Neuronal stem cell (in vitro differentiated cells): ENCODE measurements around the gene SORCS3.

Source experiments
- DNase-seq: peaks from one replicate; pipeline ENCODE4 v3.0.0-alpha.2; 2013; ENCODE audit warnings: low spot score
- H2AFZ ChIP-seq: one replicate; pipeline ENCODE4 v1.6.1; 2013; ENCODE audit warnings: mild to moderate bottlenecking, low read length, inconsistent platforms
- H2AK5ac ChIP-seq: 2 replicates; pipeline ENCODE4 v1.6.1; 2013; ENCODE audit warnings: low read depth, mild to moderate bottlenecking, inconsistent platforms, low read length, moderate library complexity, mixed read lengths
- H2BK120ac ChIP-seq: 2 replicates; pipeline ENCODE4 v1.6.1; 2013; ENCODE audit warnings: low read depth, mild to moderate bottlenecking, inconsistent platforms, low read length, moderate library complexity, mixed read lengths
- H2BK12ac ChIP-seq: one replicate; pipeline ENCODE4 v1.6.1; 2013; ENCODE audit warnings: low read length, inconsistent platforms
- H2BK15ac ChIP-seq: 2 replicates; pipeline ENCODE4 v1.6.1; 2013; ENCODE audit warnings: mild to moderate bottlenecking, low read length, inconsistent platforms, mixed read lengths
- H2BK5ac ChIP-seq: one replicate; pipeline ENCODE4 v1.6.1; 2013; ENCODE audit warnings: inconsistent platforms, mild to moderate bottlenecking, low read length, moderate library complexity
- H3K14ac ChIP-seq: one replicate; pipeline ENCODE4 v1.6.1; 2013; ENCODE audit warnings: low read length, inconsistent platforms
- H3K18ac ChIP-seq: 2 replicates; pipeline ENCODE4 v1.6.1; 2013; ENCODE audit warnings: low read length, inconsistent platforms
- H3K23ac ChIP-seq: 2 replicates; pipeline ENCODE4 v1.6.1; 2013; ENCODE audit warnings: low read depth, mild to moderate bottlenecking, mixed read lengths, low read length, inconsistent platforms; ENCODE audit not compliant: poor library complexity
- H3K27ac ChIP-seq: replicated peaks from 3 replicates; pipeline ENCODE4 v1.5.1; 2013; ENCODE audit warnings: low read length, inconsistent platforms
- H3K27me3 ChIP-seq, 3 experiments: 2 replicates each; pipeline ENCODE4 v1.6.1; 2013; ENCODE audit warnings: low read length in 3 of 3, mild to moderate bottlenecking in 2 of 3, inconsistent platforms in 1 of 3, low read depth in 1 of 3, mixed read lengths in 1 of 3, moderate library complexity in 1 of 3; ENCODE audit not compliant: control insufficient read depth in 3 of 3, insufficient read depth in 3 of 3
- H3K36me3 ChIP-seq, 2 donors: replicated peaks in 1 of 2; 2 replicates each; pipeline ENCODE4 v1.6.1; 2013; ENCODE audit warnings: low read length in 2 of 2; ENCODE audit not compliant: control insufficient read depth in 2 of 2, insufficient read depth in 2 of 2
- H3K4ac ChIP-seq: 2 replicates; pipeline ENCODE4 v1.6.1; 2013; ENCODE audit warnings: inconsistent platforms, mild to moderate bottlenecking, low read length, moderate library complexity
- H3K4me1 ChIP-seq, 2 donors: 1 replicate in 1 of 2; 2 replicates in 1 of 2; pipeline ENCODE4 v1.6.1; 2013; ENCODE audit warnings: low read length in 2 of 2, low read depth in 1 of 2; ENCODE audit not compliant: control insufficient read depth in 2 of 2, insufficient read depth in 1 of 2
- H3K4me2 ChIP-seq: one replicate; pipeline ENCODE4 v1.6.1; 2013; ENCODE audit warnings: mild to moderate bottlenecking, low read length, inconsistent platforms; ENCODE audit not compliant: insufficient read depth, poor library complexity, severe bottlenecking
- H3K4me3 ChIP-seq, 2 donors: 2 replicates each; pipeline ENCODE4 v1.5.1; 2013; ENCODE audit warnings: low read length in 2 of 2, mild to moderate bottlenecking in 2 of 2, inconsistent platforms in 1 of 2, moderate library complexity in 1 of 2
- H3K79me1 ChIP-seq: one replicate; pipeline ENCODE4 v1.6.1; 2013; ENCODE audit warnings: low read depth, mild to moderate bottlenecking, inconsistent platforms, low read length, moderate library complexity
- H3K9ac ChIP-seq: one replicate; pipeline ENCODE4 v1.6.1; 2013; ENCODE audit warnings: mild to moderate bottlenecking, low read depth, low read length, inconsistent platforms; ENCODE audit not compliant: poor library complexity
- H3K9me3 ChIP-seq, 2 donors: replicated peaks in 1 of 2; 2 replicates each; pipeline versions ENCODE3 to v1.6.1; 2013; ENCODE audit warnings: low read length in 2 of 2, mild to moderate bottlenecking in 2 of 2, inconsistent platforms in 1 of 2, low read depth in 1 of 2, mixed read lengths in 1 of 2, moderate library complexity in 1 of 2; ENCODE audit not compliant: control insufficient read depth in 2 of 2, insufficient read depth in 1 of 2
- H4K8ac ChIP-seq: one replicate; pipeline ENCODE4 v1.6.1; 2013; ENCODE audit warnings: low read depth, mild to moderate bottlenecking, inconsistent platforms, low read length, moderate library complexity
- H4K91ac ChIP-seq: one replicate; pipeline ENCODE4 v1.6.1; 2013; ENCODE audit warnings: low read length, low read depth, mild to moderate bottlenecking, inconsistent platforms; ENCODE audit not compliant: poor library complexity
- WGBS, 2 donors: extraction: QIAGEN DNeasy Blood & Tissue Kit; methylation state at CpG; one replicate each; pipeline ENCODE4 v1.1.7; 2013; ENCODE audit warnings: missing lambda C conversion rate in 2 of 2, mixed read lengths in 1 of 2; ENCODE audit not compliant: insufficient read length in 2 of 2, insufficient replicate concordance in 1 of 2; ENCODE audit errors: extremely low coverage in 2 of 2; 5-methylcytosine and 5-hydroxymethylcytosine counted together

The SORCS3 gene

GRCh38 chr10:105085980-105086379 is 444.9 kb downstream of the SORCS3 start:
- Histone ChIP-seq H4K91ac (no peak overlapping the region), H3K14ac (no peak overlapping the region), H3K4me3 (no peak overlapping the region), H2AK5ac (no peak overlapping the region), H3K9me3 (no peaks in the 10 kb centered on the region), H3K27ac (no peak overlapping the region), H3K4ac (no peak overlapping the region), H3K79me1 (no peaks in the 10 kb centered on the region), H4K8ac (no peak overlapping the region), H2BK12ac (no peak overlapping the region), H3K4me2 (no peak overlapping the region), H2BK5ac (no peak overlapping the region), H2AFZ (no peak overlapping the region), H3K36me3 (no peaks in the 10 kb centered on the region), H3K27me3 (no peaks in the 10 kb centered on the region), H3K23ac (no peak overlapping the region), H2BK120ac (no peak overlapping the region), H3K9ac (no peak overlapping the region), H2BK15ac (no peak overlapping the region), H3K4me1 (no peaks in the 10 kb centered on the region), H3K18ac (no peak overlapping the region)
- no peak for DNase-seq
- no CpG with 5 or more reads among the region's 2 CpGs for WGBS, 2 donors

- Histone ChIP-seq H3K27ac (no peak overlapping the region), H3K4me3 (no peak overlapping the region), H2AK5ac (no peak overlapping the region), H3K36me3 (no peaks in the 10 kb centered on the region), H2BK120ac (no peak overlapping the region), H3K79me1 (no peaks in the 10 kb centered on the region), H4K8ac (no peak overlapping the region), H3K18ac (no peak overlapping the region), H3K9me3 (no peaks in the 10 kb centered on the region), H3K4ac (no peak overlapping the region), H3K9ac (no peak overlapping the region), H3K23ac (no peak overlapping the region), H2BK5ac (no peak overlapping the region), H4K91ac (no peak overlapping the region), H2AFZ (no peak overlapping the region), H3K14ac (no peak overlapping the region), H2BK12ac (no peak overlapping the region), H3K4me1 (no peaks in the 10 kb centered on the region), H3K27me3 (no peaks in the 10 kb centered on the region), H2BK15ac (no peak overlapping the region), H3K4me2 (no peak overlapping the region)
- no peak for DNase-seq
- no CpG with 5 or more reads among the region's 1 CpG for WGBS, 2 donors
These were observed 453.0 kb downstream of the SORCS3 start for GRCh38 chr10:105094048-105094447.

GRCh38 chr10:105096316-105096715 is 455.2 kb downstream of the SORCS3 start:
- no peak overlapping the region for H2BK120ac ChIP-seq
- no CpG with 5 or more reads among the region's 3 CpGs for WGBS, 2 donors

GRCh38 chr10:105102977-105103376 is 461.9 kb downstream of the SORCS3 start:
- H3K4me1 ChIP-seq, result no peaks in the 10 kb centered on the region
- H3K18ac ChIP-seq, result no peak overlapping the region
- H3K14ac ChIP-seq, result no peak overlapping the region
- no peak overlapping the region for H2BK5ac ChIP-seq
- H4K8ac ChIP-seq, result no peak overlapping the region
- no peak overlapping the region for H3K4me2 ChIP-seq
- no peak overlapping the region for H2AK5ac ChIP-seq
- WGBS, 2 donors, result no CpG with 5 or more reads among the region's 6 CpGs
- no peak overlapping the region for H3K9ac ChIP-seq
- H2AFZ ChIP-seq, result no peak overlapping the region
- no peaks in the 10 kb centered on the region for H3K27me3 ChIP-seq
- H4K91ac ChIP-seq, result no peak overlapping the region
- DNase-seq, result no peak
- H2BK120ac ChIP-seq, result no peak overlapping the region
- no peak overlapping the region for H2BK15ac ChIP-seq
- H3K4me3 ChIP-seq, result no peak overlapping the region
- no peaks in the 10 kb centered on the region for H3K79me1 ChIP-seq
- H3K9me3 ChIP-seq, result no peaks in the 10 kb centered on the region
- H3K27ac ChIP-seq, result no peak overlapping the region
- no peak overlapping the region for H2BK12ac ChIP-seq
- no peak overlapping the region for H3K4ac ChIP-seq
- H3K23ac ChIP-seq, result no peak overlapping the region
- no peaks in the 10 kb centered on the region for H3K36me3 ChIP-seq

More at GRCh38 chr10:105096316-105096715, 455.2 kb downstream of the SORCS3 start:
- Histone ChIP-seq H4K8ac (no peak overlapping the region), H3K18ac (no peak overlapping the region), H2BK12ac (no peak overlapping the region), H3K4me3 (no peak overlapping the region), H3K4me1 (no peaks in the 10 kb centered on the region), H2AFZ (no peak overlapping the region), H3K4ac (no peak overlapping the region), H2BK5ac (no peak overlapping the region), H3K27me3 (no peaks in the 10 kb centered on the region), H3K14ac (no peak overlapping the region), H3K36me3 (no peaks in the 10 kb centered on the region), H3K79me1 (no peaks in the 10 kb centered on the region), H4K91ac (no peak overlapping the region), H3K9ac (no peak overlapping the region), H3K4me2 (no peak overlapping the region), H3K9me3 (no peaks in the 10 kb centered on the region), H3K27ac (no peak overlapping the region), H3K23ac (no peak overlapping the region), H2AK5ac (no peak overlapping the region), H2BK15ac (no peak overlapping the region)
- no peak for DNase-seq
